ENCODE measurements around the gene RFX6.

The RFX6 gene

GRCh38 chr6:116931456-116931855, 54.4 kb downstream of the RFX6 start:
- Mint-ChIP-seq H3K4me1 (ENCODE audit: low read depth) (no peaks in the 10 kb centered on the region), H3K27me3 (ENCODE audit: low read depth) (no peaks in the 10 kb centered on the region), H3K36me3 (ENCODE audit: low read depth) (no peaks in the 10 kb centered on the region), H3K9me3 (no peaks in the 10 kb centered on the region), H3K27ac (no peak overlapping the region), H3K4me3 (no peak overlapping the region)

- H3K36me3 Mint-ChIP-seq (ENCODE audit: low read depth), result no peaks in the 10 kb centered on the region
- H3K27me3 Mint-ChIP-seq (ENCODE audit: low read depth), result no peaks in the 10 kb centered on the region
- no peak overlapping the region for H3K27ac Mint-ChIP-seq
- no peaks in the 10 kb centered on the region for H3K4me1 Mint-ChIP-seq (ENCODE audit: low read depth)
- no peak overlapping the region for H3K4me3 Mint-ChIP-seq
- H3K9me3 Mint-ChIP-seq, result no peaks in the 10 kb centered on the region
These were observed 55.5 kb downstream of the RFX6 start for GRCh38 chr6:116932496-116932895.

- H3K4me1 Mint-ChIP-seq (ENCODE audit: low read depth), result no peaks in the 10 kb centered on the region
- H3K27ac Mint-ChIP-seq, result no peak overlapping the region
- no peaks in the 10 kb centered on the region for H3K36me3 Mint-ChIP-seq (ENCODE audit: low read depth)
- H3K27me3 Mint-ChIP-seq (ENCODE audit: low read depth), result no peaks in the 10 kb centered on the region
- H3K9me3 Mint-ChIP-seq, result no peaks in the 10 kb centered on the region
- H3K4me3 Mint-ChIP-seq, result no peak overlapping the region
These were observed 56.4 kb downstream of the RFX6 start for GRCh38 chr6:116933485-116933884.

- Mint-ChIP-seq H3K27ac (no peak overlapping the region), H3K9me3 (no peaks in the 10 kb centered on the region), H3K4me1 (ENCODE audit: low read depth) (no peaks in the 10 kb centered on the region), H3K36me3 (ENCODE audit: low read depth) (no peaks in the 10 kb centered on the region), H3K27me3 (ENCODE audit: low read depth) (no peaks in the 10 kb centered on the region), H3K4me3 (no peak overlapping the region)
These were observed 61.3 kb downstream of the RFX6 start for GRCh38 chr6:116938305-116938704.

GRCh38 chr6:116941727-116942126, 64.7 kb downstream of the RFX6 start:
- no peak overlapping the region for H3K4me3 Mint-ChIP-seq
- no peak overlapping the region for H3K27ac Mint-ChIP-seq
- H3K4me1 Mint-ChIP-seq (ENCODE audit: low read depth), result no peaks in the 10 kb centered on the region
- H3K36me3 Mint-ChIP-seq (ENCODE audit: low read depth), result no peaks in the 10 kb centered on the region
- H3K27me3 Mint-ChIP-seq (ENCODE audit: low read depth), result peaks cover 4% of the 10 kb centered on the region
- no peaks in the 10 kb centered on the region for H3K9me3 Mint-ChIP-seq

GRCh38 chr6:116945809-116946208, 68.8 kb downstream of the RFX6 start:
- Mint-ChIP-seq H3K27me3 (ENCODE audit: low read depth) (peaks cover 10% of the 10 kb centered on the region), H3K4me1 (ENCODE audit: low read depth) (no peaks in the 10 kb centered on the region), H3K36me3 (ENCODE audit: low read depth) (no peaks in the 10 kb centered on the region), H3K27ac (no peak overlapping the region), H3K4me3 (no peak overlapping the region), H3K9me3 (no peaks in the 10 kb centered on the region)

- peaks cover 10% of the 10 kb centered on the region for H3K27me3 Mint-ChIP-seq (ENCODE audit: low read depth)
- no peaks in the 10 kb centered on the region for H3K9me3 Mint-ChIP-seq
- H3K27ac Mint-ChIP-seq, result no peak overlapping the region
- H3K4me3 Mint-ChIP-seq, result no peak overlapping the region
- no peaks in the 10 kb centered on the region for H3K4me1 Mint-ChIP-seq (ENCODE audit: low read depth)
- H3K36me3 Mint-ChIP-seq (ENCODE audit: low read depth), result no peaks in the 10 kb centered on the region
These were observed 71.7 kb downstream of the RFX6 start for GRCh38 chr6:116948533-116949304.

- no peak overlapping the region for H3K27ac Mint-ChIP-seq
- no peaks in the 10 kb centered on the region for H3K4me1 Mint-ChIP-seq (ENCODE audit: low read depth)
- no peaks in the 10 kb centered on the region for H3K36me3 Mint-ChIP-seq (ENCODE audit: low read depth)
- H3K4me3 Mint-ChIP-seq, result no peak overlapping the region
- peaks cover 10% of the 10 kb centered on the region for H3K27me3 Mint-ChIP-seq (ENCODE audit: low read depth)
- H3K9me3 Mint-ChIP-seq, result no peaks in the 10 kb centered on the region
These were observed 72.9 kb downstream of the RFX6 start for GRCh38 chr6:116949964-116950363.

- Mint-ChIP-seq H3K9me3 (no peaks in the 10 kb centered on the region), H3K27ac (no peak overlapping the region), H3K4me1 (ENCODE audit: low read depth) (no peaks in the 10 kb centered on the region), H3K4me3 (no peak overlapping the region), H3K27me3 (ENCODE audit: low read depth) (no peaks in the 10 kb centered on the region), H3K36me3 (ENCODE audit: low read depth) (no peaks in the 10 kb centered on the region)
These were observed 77.3 kb downstream of the RFX6 start for GRCh38 chr6:116954335-116954734.

- H3K36me3 Mint-ChIP-seq (ENCODE audit: low read depth), result no peaks in the 10 kb centered on the region
- H3K9me3 Mint-ChIP-seq, result no peaks in the 10 kb centered on the region
- H3K4me1 Mint-ChIP-seq (ENCODE audit: low read depth), result no peaks in the 10 kb centered on the region
- H3K4me3 Mint-ChIP-seq, result no peak overlapping the region
- H3K27ac Mint-ChIP-seq, result no peak overlapping the region
- H3K27me3 Mint-ChIP-seq (ENCODE audit: low read depth), result no peaks in the 10 kb centered on the region
These were observed 77.9 kb downstream of the RFX6 start for GRCh38 chr6:116954938-116955337.

- H3K27me3 Mint-ChIP-seq (ENCODE audit: low read depth), result no peaks in the 10 kb centered on the region
- no peaks in the 10 kb centered on the region for H3K9me3 Mint-ChIP-seq
- H3K4me1 Mint-ChIP-seq (ENCODE audit: low read depth), result no peaks in the 10 kb centered on the region
- no peaks in the 10 kb centered on the region for H3K36me3 Mint-ChIP-seq (ENCODE audit: low read depth)
- no peak overlapping the region for H3K4me3 Mint-ChIP-seq
- H3K27ac Mint-ChIP-seq, result no peak overlapping the region
These were observed 78.7 kb downstream of the RFX6 start for GRCh38 chr6:116955773-116956172.

GRCh38 chr6:116963972-116964371, 86.9 kb downstream of the RFX6 start:
- Mint-ChIP-seq H3K9me3 (no peaks in the 10 kb centered on the region), H3K36me3 (ENCODE audit: low read depth) (no peaks in the 10 kb centered on the region), H3K4me1 (ENCODE audit: low read depth) (no peaks in the 10 kb centered on the region), H3K4me3 (no peak overlapping the region), H3K27me3 (ENCODE audit: low read depth) (no peaks in the 10 kb centered on the region), H3K27ac (no peak overlapping the region)

- Mint-ChIP-seq H3K27ac (no peak overlapping the region), H3K36me3 (ENCODE audit: low read depth) (no peaks in the 10 kb centered on the region), H3K4me1 (ENCODE audit: low read depth) (no peaks in the 10 kb centered on the region), H3K4me3 (no peak overlapping the region), H3K9me3 (no peaks in the 10 kb centered on the region), H3K27me3 (ENCODE audit: low read depth) (no peaks in the 10 kb centered on the region)
These were observed 89.9 kb downstream of the RFX6 start for GRCh38 chr6:116966675-116967576.

GRCh38 chr6:116969211-116969863, 92.3 kb downstream of the RFX6 start:
- Mint-ChIP-seq H3K36me3 (ENCODE audit: low read depth) (no peaks in the 10 kb centered on the region), H3K9me3 (no peaks in the 10 kb centered on the region), H3K4me1 (ENCODE audit: low read depth) (no peaks in the 10 kb centered on the region), H3K27ac (no peak overlapping the region), H3K4me3 (no peak overlapping the region), H3K27me3 (ENCODE audit: low read depth) (no peaks in the 10 kb centered on the region)

GRCh38 chr6:116971959-116972358, 94.9 kb downstream of the RFX6 start:
- Mint-ChIP-seq H3K4me3 (no peak overlapping the region), H3K27me3 (ENCODE audit: low read depth) (no peaks in the 10 kb centered on the region), H3K9me3 (no peaks in the 10 kb centered on the region), H3K36me3 (ENCODE audit: low read depth) (no peaks in the 10 kb centered on the region), H3K4me1 (ENCODE audit: low read depth) (no peaks in the 10 kb centered on the region), H3K27ac (no peak overlapping the region)
